Right forelimb (tissue), 1 donor: ENCODE results near the gene TNFAIP8L3.

Experiments used
- DNase-seq: peaks from one replicate; pipeline ENCODE4 v3.0.0-alpha.2; 2018

The TNFAIP8L3 gene

DNA sequence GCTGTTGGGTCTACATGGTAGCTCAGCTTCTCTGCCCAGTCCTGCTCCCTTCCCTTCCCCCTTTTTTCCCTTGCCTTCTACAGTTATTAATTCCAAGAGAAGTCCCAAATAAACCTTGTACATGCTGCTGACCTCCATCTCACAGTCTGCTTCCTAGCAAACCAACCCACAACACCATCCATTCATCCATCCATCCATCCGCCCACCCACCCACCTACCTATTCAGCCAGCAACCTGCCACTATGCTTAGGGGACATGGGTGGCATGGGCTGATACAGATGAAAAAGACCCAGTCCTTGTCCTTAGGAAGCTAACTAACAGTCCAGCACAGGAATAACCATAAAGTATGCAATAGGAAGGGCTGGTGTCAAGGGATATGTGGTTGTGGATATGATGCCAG, 5.7 kb downstream of the TNFAIP8L3 start:
- DNase-seq, result no peak

GRCh38 chr15:51088585-51088984, 6.1 kb downstream of the TNFAIP8L3 start:
- no peak for DNase-seq

DNA sequence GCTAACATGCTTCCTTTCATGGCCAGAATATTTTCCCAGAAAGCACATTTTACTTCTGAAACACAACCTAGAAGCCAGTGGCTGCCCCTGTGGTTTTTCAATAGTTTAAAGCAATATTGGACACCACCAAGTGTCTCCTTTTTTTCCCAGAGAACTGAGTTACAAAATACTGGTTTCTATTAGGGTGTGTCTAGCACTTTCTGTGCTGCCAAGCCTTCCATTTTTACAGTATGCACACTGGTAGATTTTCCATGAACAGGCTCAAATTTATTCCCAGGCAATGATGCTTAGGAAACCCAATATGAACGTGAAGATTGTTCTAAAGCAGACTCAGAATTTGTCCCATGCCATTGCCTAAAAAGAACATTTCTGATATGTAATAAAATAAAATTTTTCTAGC, 7.2 kb downstream of the TNFAIP8L3 start:
- DNase-seq, result no peak

DNA sequence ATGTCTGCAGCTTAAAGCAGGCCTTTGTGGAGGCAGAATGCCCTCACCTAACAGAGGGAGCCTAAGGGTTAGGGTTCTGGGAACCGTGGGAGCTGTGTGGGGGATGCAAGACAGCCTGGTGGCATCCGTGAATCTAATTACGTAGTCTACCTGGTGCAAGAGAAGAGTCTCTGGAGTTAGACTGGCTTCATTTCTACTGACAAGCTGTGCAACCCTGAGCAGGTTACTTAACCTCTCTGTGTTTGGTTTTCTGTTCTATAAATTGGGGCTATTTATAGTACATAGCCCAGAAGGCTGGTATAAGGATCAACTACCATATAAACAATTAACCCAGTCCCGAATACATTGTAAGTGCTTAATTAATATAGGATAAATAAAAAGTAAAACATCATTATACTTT, 8.3 kb downstream of the TNFAIP8L3 start:
- no peak for DNase-seq

DNA sequence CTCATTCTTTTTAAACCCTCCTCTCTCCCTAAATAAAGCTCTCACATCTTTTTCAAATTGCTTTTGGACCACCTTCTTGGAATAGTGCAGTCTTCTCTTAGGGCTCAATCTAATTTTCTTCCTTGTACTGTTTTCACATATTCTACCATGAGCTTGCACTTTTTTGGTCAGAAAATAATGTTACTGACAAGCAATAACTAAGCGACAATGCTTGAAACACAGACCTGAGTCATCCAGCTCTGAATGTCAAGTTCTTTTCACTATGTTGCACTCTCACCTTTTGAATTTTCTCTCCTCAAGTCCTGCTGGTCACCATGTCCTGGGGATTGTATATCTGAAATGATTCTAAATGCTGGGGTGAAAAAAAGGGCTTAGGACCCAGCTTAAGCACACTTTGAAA, 8.9 kb downstream of the TNFAIP8L3 start:
- DNase-seq, result no peak

GRCh38 chr15:51083641-51084166, 11.0 kb downstream of the TNFAIP8L3 start:
- DNase-seq, result no peak

DNA sequence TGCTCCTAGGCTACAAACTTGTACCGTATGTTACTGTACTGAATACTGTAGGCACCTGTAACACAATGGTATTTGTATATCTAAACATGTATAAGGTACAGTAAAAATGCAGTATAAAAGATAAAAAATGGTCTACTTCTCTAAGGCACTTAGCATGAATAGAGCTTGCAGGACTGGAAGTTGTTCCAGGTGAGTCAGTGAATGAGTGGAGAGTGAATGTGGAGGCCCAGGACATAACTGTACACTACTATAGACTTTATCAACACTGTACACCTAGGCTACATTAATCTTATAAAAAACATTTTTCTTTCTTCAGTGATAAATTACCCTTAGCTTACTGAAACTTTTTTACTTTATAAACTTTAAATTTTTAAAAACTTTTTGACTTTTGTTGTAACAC, 12.5 kb downstream of the TNFAIP8L3 start:
- no peak for DNase-seq

DNA sequence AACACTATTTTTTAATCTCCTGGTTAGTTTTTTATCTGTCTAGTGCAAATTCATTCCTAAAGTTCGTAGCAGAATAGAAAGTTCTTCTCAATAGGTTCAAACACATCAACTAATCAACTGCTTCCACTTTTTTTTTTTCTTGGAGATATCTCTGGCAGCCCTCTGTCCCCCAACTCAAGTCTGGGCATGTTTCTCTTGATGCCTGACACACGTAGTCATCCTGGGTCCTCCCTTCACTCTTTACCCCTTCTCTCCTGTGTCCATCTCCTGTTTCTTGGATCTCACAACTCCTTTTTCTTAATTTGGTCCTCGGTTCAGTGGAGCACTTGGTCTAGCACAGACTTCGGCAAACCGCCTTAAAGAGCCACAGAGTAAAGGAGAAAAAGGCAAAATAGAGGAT, 14.4 kb downstream of the TNFAIP8L3 start:
- no peak for DNase-seq

DNA sequence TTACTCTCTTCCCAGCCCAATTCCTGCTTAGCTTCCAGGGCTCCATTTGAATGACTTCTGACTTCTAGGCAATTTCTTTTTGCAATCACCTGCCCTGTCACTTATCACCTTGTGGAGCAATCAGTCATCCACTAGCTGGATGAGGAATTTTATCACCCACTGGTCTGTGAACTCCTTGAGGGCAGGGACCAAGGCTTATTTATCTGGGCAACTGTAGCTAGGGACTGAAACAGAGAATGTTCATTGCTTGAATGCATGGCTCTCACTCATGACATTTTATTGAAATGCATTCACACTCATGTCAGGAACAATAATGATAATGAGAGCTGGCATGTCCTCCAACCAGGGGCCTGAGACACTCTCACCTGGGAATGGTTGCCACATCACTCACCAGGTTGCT, 15.5 kb downstream of the TNFAIP8L3 start:
- DNase-seq, result no peak

- peak; percentile 86 for DNase-seq
Observed at GRCh38 chr15:51077221-51078153, 17.2 kb downstream of the TNFAIP8L3 start.

- no peak for DNase-seq
Observed at GRCh38 chr15:51076524-51077220, 18.0 kb downstream of the TNFAIP8L3 start.

- DNase-seq, result no peak
Observed at GRCh38 chr15:51075826-51076523, 18.7 kb downstream of the TNFAIP8L3 start.

DNA sequence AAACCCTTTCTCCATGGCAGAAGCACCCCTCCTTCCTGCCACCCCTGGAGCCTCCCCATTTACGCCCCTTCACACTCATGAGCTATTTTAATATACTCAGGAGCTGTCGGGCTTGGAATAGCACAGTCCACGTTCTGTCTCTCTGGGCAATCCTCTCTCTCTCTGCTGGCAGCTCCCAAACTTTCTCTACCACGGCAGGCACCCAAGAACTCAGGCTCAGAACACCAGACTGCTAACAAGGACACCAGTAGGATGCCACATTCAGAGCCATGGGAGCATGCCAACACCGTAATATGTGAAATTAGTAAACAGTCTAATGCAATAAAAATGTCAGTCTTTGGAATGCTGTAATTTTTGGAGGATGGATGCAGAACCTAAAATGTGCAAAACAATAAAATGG, 19.3 kb downstream of the TNFAIP8L3 start:
- no peak for DNase-seq

GRCh38 chr15:51074926-51075325, 19.8 kb downstream of the TNFAIP8L3 start:
- DNase-seq, result no peak

DNA sequence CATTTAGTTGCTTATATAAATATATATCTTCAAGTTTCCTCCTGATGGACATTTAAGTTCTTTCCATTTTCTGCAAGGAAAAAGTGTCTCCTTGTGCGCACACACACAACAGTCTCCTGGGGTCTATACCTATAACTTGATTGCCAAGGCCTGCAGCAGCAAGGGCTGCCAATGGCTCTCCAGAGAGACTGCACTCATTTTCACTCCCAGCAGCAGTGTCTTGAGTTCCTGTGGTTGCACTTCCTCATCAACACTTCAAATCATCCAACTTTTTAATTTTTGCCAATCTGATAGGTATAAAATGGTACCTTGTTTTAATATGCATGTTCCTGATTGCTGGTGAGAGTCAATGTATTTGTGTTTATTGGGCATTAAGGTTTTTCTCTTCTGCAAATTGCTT, 23.1 kb downstream of the TNFAIP8L3 start:
- no peak for DNase-seq

GRCh38 chr15:51069983-51070382, 24.7 kb downstream of the TNFAIP8L3 start:
- DNase-seq, result no peak

- DNase-seq, result no peak
Observed at GRCh38 chr15:51067510-51067909, 27.2 kb downstream of the TNFAIP8L3 start.

GRCh38 chr15:51065781-51066180, 28.9 kb downstream of the TNFAIP8L3 start:
- DNase-seq, result no peak

GRCh38 chr15:51065261-51065660, 29.4 kb downstream of the TNFAIP8L3 start:
- DNase-seq, result no peak

DNA sequence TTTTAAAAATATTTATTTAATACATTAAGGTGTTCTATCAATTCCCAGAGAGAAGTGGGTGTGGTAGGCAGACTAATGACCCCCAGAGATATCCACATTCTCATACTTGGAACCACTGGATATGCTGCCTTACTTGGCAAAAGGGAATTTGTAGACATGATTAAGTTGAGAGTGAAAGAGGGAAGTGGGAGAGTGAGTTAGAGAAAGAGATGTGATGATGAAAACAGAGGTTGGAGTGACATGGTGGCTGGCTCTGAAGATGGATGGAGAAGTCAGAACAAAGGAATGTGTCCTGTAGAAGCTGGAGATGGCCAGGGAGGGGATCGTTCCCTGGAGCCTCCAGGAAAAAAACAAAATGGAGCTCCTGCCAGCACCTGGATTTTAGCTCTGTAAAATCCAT, 32.0 kb downstream of the TNFAIP8L3 start:
- DNase-seq, result no peak

- no peak for DNase-seq
Observed at GRCh38 chr15:51060030-51060673, 34.6 kb downstream of the TNFAIP8L3 start.

DNA sequence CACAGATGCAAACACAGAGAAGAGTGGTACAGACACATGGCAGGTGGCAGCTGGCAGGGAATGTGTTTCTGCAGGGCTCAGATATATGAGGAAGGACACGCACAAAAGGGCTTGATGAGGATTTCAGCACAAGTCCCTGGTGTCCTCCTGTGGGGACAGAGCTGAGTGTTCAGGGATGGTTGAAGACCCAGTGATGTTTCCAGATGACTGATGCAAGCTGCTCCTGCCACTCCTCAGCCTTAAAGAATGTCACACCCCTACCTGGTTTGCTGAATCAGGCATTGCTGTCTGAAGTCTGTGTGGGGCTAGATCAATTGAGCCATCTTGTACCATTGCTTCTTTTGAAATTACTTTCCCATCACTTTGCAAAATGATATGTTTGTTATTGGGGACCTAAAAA, 40.2 kb downstream of the TNFAIP8L3 start:
- no peak for DNase-seq

GRCh38 chr15:51053571-51053970, 41.1 kb downstream of the TNFAIP8L3 start:
- no peak for DNase-seq
